Stomach (tissue), 9 donors: Measurements from ENCODE around the gene L3MBTL4. TPM values are rescaled to one million over a fixed set of nuclear protein-coding genes. Genes with fewer than 3 reads are reported as not detected.

Source experiments
- DNase-seq, 2 donors: peaks; one replicate each; pipeline versions ENCODE4 v3.0.0 to v3.0.0-alpha.2; 2013 to 2019
- H3K27ac ChIP-seq, 5 donors: fragments of 200-600 bp in 4 of 5; sonication (generic) in 4 of 5; one replicate each; pipeline ENCODE4 v1.5.1; 2013 to 2019; ENCODE audit warnings: mild to moderate bottlenecking in 1 of 5, moderate library complexity in 1 of 5
- H3K27me3 ChIP-seq, 3 donors: fragments of 200-600 bp; sonication (generic); one replicate each; pipeline ENCODE4 v1.5.1; 2017 to 2019; ENCODE audit warnings: mixed run types in 1 of 3
- H3K36me3 ChIP-seq, 4 donors: fragments of 200-600 bp; sonication (generic); 1 replicate in 3 of 4; 2 replicates in 1 of 4; pipeline ENCODE4 v1.5.1; 2016 to 2019
- H3K4me1 ChIP-seq, 4 donors: fragments of 200-600 bp; sonication (generic); one replicate each; pipeline ENCODE4 v1.5.1; 2016 to 2019
- H3K4me3 ChIP-seq, 4 donors: fragments of 200-600 bp; sonication (generic) in 3 of 4; one replicate each; pipeline ENCODE4 v1.5.1; 2016 to 2019; ENCODE audit warnings: mild to moderate bottlenecking in 1 of 4
- H3K9me3 ChIP-seq, 4 donors: fragments of 200-600 bp; sonication (generic); one replicate each; pipeline ENCODE4 v1.5.1; 2016 to 2019
- EP300 ChIP-seq: sonication (generic); formaldehyde crosslinking; IDR thresholded peaks from one replicate; pipeline ENCODE4 v1.6.1; 2017; ENCODE audit warnings: antibody characterized with exemption
- POLR2A ChIP-seq, 4 donors: fragments of 450-650 bp; IDR thresholded peaks; one replicate each; pipeline ENCODE4 v1.6.1; 2016; ENCODE audit warnings: antibody characterized with exemption in 4 of 4, control low read depth in 2 of 4, mild to moderate bottlenecking in 1 of 4, moderate library complexity in 1 of 4
- POLR2AphosphoS5 ChIP-seq, 3 donors: sonication (generic); formaldehyde crosslinking; IDR thresholded peaks; one replicate each; pipeline ENCODE4 v1.6.1; 2016; ENCODE audit warnings: antibody characterized with exemption in 3 of 3
- WGBS, 5 donors: extraction: QIAGEN DNeasy Blood & Tissue Kit in 3 of 5; methylation state at CpG; one replicate each; pipeline versions ENCODE4 v1.1.5 to v1.1.7; 2013 to 2018; 5-methylcytosine and 5-hydroxymethylcytosine counted together
- intact Hi-C: fragments of 100-400 bp; cut with DNase I; formaldehyde crosslinking; loops from one replicate; pipeline ENCODE4 v1.15.1; 2023; ENCODE audit warnings: low total_unique reads
- polyA plus RNA-seq, 3 donors: library from polyadenylated mRNA; stranded (reverse); fragments of 200-250 nt; gene quantifications; one replicate each; pipeline ENCODE4 v1.2.3, GENCODE V29; 2013
- total RNA-seq, 5 donors: library from RNA; depleted of rRNA; stranded (reverse); fragments of >200 nt; gene quantifications; one replicate each; pipeline versions ENCODE4 v1.1.0 to v1.2.3, GENCODE V29; 2014 to 2016
- TF ChIP-seq, protein P1 (sequence below), 7 experiments: fragments of 450-650 bp in 4 of 7; fragments of 200-600 bp in 3 of 7; sonication (generic) in 3 of 7; IDR thresholded peaks; one replicate each; pipeline ENCODE4 v1.5.1; 2016 to 2019; ENCODE audit warnings: antibody characterized with exemption in 7 of 7, control low read depth in 2 of 7, mild to moderate bottlenecking in 1 of 7
- donor health status: healthy with polysubstance abuse.
- donor health status: Bipolar disorder and iron deficiency.
- donor health status: healthy.

L3MBTL4 gene
- total and polyA plus RNA-seq, 8 donors = 1.9 to 23.3 (median 7.6) TPM

DNA sequence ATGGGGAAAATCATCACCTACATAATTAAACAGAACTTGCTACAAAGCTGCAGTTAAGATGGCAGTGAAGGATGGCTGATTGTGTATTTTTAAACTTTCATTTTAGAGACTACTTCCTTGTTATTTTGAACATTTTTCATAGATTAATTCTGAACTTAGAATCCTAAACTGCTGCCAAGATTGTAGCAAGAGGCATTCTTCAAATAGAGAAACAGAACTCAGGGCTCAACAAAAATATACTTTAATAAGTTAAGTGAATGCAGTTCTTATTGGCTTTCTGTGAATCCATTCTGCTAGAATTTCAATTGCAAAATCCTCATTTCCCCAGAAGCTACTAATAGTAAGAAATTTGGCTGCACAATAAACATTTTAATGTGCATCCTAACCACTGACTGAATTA, 160.3 kb downstream of the L3MBTL4 start:
- H3K4me1 ChIP-seq = peaks cover 0 to 15% (median 2%) of the 10 kb centered on the region in 4 donors
- TF ChIP-seq, protein P1, sequence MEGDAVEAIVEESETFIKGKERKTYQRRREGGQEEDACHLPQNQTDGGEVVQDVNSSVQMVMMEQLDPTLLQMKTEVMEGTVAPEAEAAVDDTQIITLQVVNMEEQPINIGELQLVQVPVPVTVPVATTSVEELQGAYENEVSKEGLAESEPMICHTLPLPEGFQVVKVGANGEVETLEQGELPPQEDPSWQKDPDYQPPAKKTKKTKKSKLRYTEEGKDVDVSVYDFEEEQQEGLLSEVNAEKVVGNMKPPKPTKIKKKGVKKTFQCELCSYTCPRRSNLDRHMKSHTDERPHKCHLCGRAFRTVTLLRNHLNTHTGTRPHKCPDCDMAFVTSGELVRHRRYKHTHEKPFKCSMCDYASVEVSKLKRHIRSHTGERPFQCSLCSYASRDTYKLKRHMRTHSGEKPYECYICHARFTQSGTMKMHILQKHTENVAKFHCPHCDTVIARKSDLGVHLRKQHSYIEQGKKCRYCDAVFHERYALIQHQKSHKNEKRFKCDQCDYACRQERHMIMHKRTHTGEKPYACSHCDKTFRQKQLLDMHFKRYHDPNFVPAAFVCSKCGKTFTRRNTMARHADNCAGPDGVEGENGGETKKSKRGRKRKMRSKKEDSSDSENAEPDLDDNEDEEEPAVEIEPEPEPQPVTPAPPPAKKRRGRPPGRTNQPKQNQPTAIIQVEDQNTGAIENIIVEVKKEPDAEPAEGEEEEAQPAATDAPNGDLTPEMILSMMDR (IDR thresholded peaks at IDR 0.05) = no peak
- TF ChIP-seq POLR2A (IDR thresholded peaks at IDR 0.05) = no peak
- no peak for TF ChIP-seq POLR2AphosphoS5 (IDR thresholded peaks at IDR 0.05)
- TF ChIP-seq EP300 = no peak
- DNase-seq = no peak
- no peaks in the 10 kb centered on the region for H3K27me3 ChIP-seq
- peak overlapping the region in 1 of 5 donors; percentile 2 for H3K27ac ChIP-seq
- H3K9me3 ChIP-seq = peaks cover 0 to 7% (median 3%) of the 10 kb centered on the region in 4 donors
- H3K4me3 ChIP-seq = no peak overlapping the region
- no peaks in the 10 kb centered on the region for H3K36me3 ChIP-seq
- intact Hi-C loops = no loop called here

DNA sequence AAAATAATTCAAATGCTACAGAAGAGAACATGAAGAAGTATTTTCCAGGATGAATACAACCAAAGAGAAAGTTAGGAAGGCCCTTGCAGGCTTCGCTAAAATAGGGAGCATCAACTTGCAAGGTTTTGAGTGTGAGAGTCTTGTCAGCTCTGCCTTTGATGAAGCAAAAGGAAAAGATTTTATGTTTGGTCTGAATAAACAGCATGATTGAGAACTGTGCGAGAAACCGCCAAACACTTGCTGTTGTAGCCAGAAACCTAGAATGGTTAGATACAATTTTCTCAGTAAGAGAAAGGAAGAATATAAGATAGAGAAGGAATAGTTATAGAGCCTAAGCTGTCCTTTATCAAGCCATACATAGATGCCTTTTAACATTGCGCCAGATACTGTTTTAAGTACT, 163.6 kb downstream of the L3MBTL4 start:
- H3K27me3 ChIP-seq = no peaks in the 10 kb centered on the region
- no peak for DNase-seq
- H3K27ac ChIP-seq = no peak overlapping the region
- no peak overlapping the region for H3K4me3 ChIP-seq
- TF ChIP-seq POLR2A (IDR thresholded peaks at IDR 0.05) = no peak
- no peak for TF ChIP-seq EP300
- TF ChIP-seq, protein P1 (IDR thresholded peaks at IDR 0.05) = no peak
- TF ChIP-seq POLR2AphosphoS5 (IDR thresholded peaks at IDR 0.05) = no peak
- 93 to 98% (median 97%) methylated on average over 4 of the region's 4 CpGs for WGBS, 5 donors
- peaks cover 0 to 15% (median under 1%) of the 10 kb centered on the region in 4 donors for H3K4me1 ChIP-seq
- H3K36me3 ChIP-seq = no peaks in the 10 kb centered on the region
- no peaks in the 10 kb centered on the region for H3K9me3 ChIP-seq
- intact Hi-C loops = no loop called here

DNA sequence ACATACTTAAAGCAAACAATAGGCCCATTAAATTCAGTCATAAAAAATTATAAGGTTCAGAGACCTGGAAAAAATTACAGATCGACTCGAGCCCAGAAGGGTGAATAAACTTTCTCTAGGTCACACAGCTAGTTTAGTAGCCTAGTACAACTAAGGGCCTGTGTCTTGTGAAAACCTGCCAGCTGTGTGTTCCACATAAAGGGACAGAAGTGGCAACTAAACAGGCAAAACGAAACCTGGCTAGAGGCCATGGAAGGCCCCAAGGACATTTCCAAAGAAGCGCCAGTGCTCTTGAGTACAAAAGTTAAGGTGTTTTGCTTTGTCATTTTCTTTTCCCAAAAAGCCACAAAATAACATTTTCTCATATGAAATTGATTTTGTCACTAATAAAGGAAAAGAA, 164.9 kb downstream of the L3MBTL4 start:
- Histone ChIP-seq H3K27me3 (no peaks in the 10 kb centered on the region), H3K9me3 (no peaks in the 10 kb centered on the region), H3K27ac (no peak overlapping the region), H3K4me1 (peaks cover 0 to 3% (median 0%) of the 10 kb centered on the region in 4 donors), H3K36me3 (no peaks in the 10 kb centered on the region), H3K4me3 (no peak overlapping the region)
- intact Hi-C loops = no loop called here
- TF ChIP-seq POLR2A (IDR thresholded peaks at IDR 0.05) (no peak), POLR2AphosphoS5 (IDR thresholded peaks at IDR 0.05) (no peak), EP300 (no peak)
- TF ChIP-seq, protein P1 (IDR thresholded peaks at IDR 0.05) = no peak
- no peak for DNase-seq
- WGBS, 5 donors = 72 to 81% (median 79%) methylated on average over 4 of the region's 4 CpGs

DNA sequence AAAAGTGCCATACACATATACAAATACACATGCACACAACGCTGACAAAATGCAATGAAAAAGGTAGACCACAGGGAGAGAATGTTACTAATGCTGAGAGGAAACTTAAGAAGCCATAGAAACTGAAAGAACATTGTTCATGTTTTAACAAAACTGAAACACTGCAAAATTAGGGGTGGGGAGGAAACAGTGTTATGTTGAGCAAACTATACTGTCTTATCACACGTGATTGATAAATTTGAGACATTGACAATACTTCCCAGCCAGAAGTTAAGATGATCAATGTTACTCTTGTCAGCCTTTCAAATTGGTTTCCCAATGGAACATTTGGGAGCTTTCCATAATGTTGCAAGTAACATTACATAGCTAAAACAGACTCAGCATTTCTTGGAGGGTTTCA, 165.5 kb downstream of the L3MBTL4 start:
- intact Hi-C loops = no loop called here
- DNase-seq = no peak
- no peaks in the 10 kb centered on the region for H3K4me1 ChIP-seq
- H3K36me3 ChIP-seq = no peaks in the 10 kb centered on the region
- TF ChIP-seq, protein P1 (IDR thresholded peaks at IDR 0.05) = no peak
- TF ChIP-seq POLR2A (IDR thresholded peaks at IDR 0.05) = no peak
- TF ChIP-seq EP300 = no peak
- no peak for TF ChIP-seq POLR2AphosphoS5 (IDR thresholded peaks at IDR 0.05)
- H3K4me3 ChIP-seq = no peak overlapping the region
- no peaks in the 10 kb centered on the region for H3K9me3 ChIP-seq
- 50 to 63% (median 55%) methylated on average over 2 of the region's 2 CpGs for WGBS, 5 donors
- H3K27ac ChIP-seq = no peak overlapping the region
- no peaks in the 10 kb centered on the region for H3K27me3 ChIP-seq
